SK-N-SH treated with all-trans-retinoic acid at 6 μM for 48 hours (cell line): ENCODE measurements around the gene ZBTB7C.

Experiments used
- ATAC-seq: fragments of 200-7000 bp; cut with Tn5 transposase; 3 replicates; pipeline ENCODE4 v1.9.1; 2020; ENCODE audit warnings: mild to moderate bottlenecking, moderate library complexity
- CREB5 ChIP-seq: fragments of 250-450 bp; sonication (Bioruptor Pico); IDR thresholded peaks from 2 replicates; pipeline ENCODE4 v1.5.1; 2020; ENCODE audit warnings: low read depth, mild to moderate bottlenecking, moderate library complexity
- CSDC2 ChIP-seq: fragments of 250-450 bp; sonication (Bioruptor Pico); IDR thresholded peaks from 2 replicates; pipeline ENCODE4 v1.5.0; 2020; ENCODE audit warnings: mild to moderate bottlenecking, moderate library complexity
- CSRNP3 ChIP-seq: fragments of 250-450 bp; sonication (Bioruptor Pico); IDR thresholded peaks from 2 replicates; pipeline ENCODE4 v1.5.1; 2021; ENCODE audit warnings: mild to moderate bottlenecking, moderate library complexity
- ESRRG ChIP-seq: fragments of 250-450 bp; sonication (Bioruptor Pico); IDR thresholded peaks from 2 replicates; pipeline ENCODE4 v1.6.1; 2021; ENCODE audit warnings: mild to moderate bottlenecking
- GLIS3 ChIP-seq: fragments of 250-450 bp; sonication (Bioruptor Pico); IDR thresholded peaks from 2 replicates; pipeline ENCODE4 v1.5.0; 2020; ENCODE audit warnings: mild to moderate bottlenecking, moderate library complexity
- ISL1 ChIP-seq: fragments of 250-450 bp; sonication (Bioruptor Pico); IDR thresholded peaks from 2 replicates; pipeline ENCODE4 v2.1.2; 2022; ENCODE audit warnings: mild to moderate bottlenecking, moderate library complexity
- OSR1 ChIP-seq: fragments of 250-450 bp; sonication (Bioruptor Pico); IDR thresholded peaks from 2 replicates; pipeline ENCODE4 v1.8.0; 2022; ENCODE audit warnings: moderate library complexity, mild to moderate bottlenecking, inconsistent platforms
- PATZ1 ChIP-seq: fragments of 250-450 bp; sonication (Bioruptor Pico); IDR thresholded peaks from 2 replicates; pipeline ENCODE4 v1.8.0; 2020; ENCODE audit warnings: mild to moderate bottlenecking, moderate library complexity, borderline replicate concordance
- PPARA ChIP-seq: fragments of 250-450 bp; sonication (Bioruptor Pico); IDR thresholded peaks from 2 replicates; pipeline ENCODE4 v1.5.0; 2020; ENCODE audit warnings: mild to moderate bottlenecking, borderline replicate concordance
- RARB ChIP-seq: fragments of 250-450 bp; sonication (Bioruptor Pico); IDR thresholded peaks from 2 replicates; pipeline ENCODE4 v1.8.0; 2021; ENCODE audit warnings: mild to moderate bottlenecking, moderate library complexity
- SNAI2 ChIP-seq: fragments of 250-450 bp; sonication (Bioruptor Pico); IDR thresholded peaks from 2 replicates; pipeline ENCODE4 v1.5.0; 2020; ENCODE audit warnings: mild to moderate bottlenecking, moderate library complexity
- TCF4 ChIP-seq: fragments of 250-450 bp; sonication (Bioruptor Pico); IDR thresholded peaks from 2 replicates; pipeline ENCODE4 v1.8.0; 2021; ENCODE audit warnings: mild to moderate bottlenecking, moderate library complexity, borderline replicate concordance
- TOX ChIP-seq: fragments of 250-450 bp; sonication (Bioruptor Pico); IDR thresholded peaks from 2 replicates; pipeline ENCODE4 v1.8.0; 2021; ENCODE audit warnings: mild to moderate bottlenecking, moderate library complexity, borderline replicate concordance
- TSHZ2 ChIP-seq: fragments of 250-450 bp; sonication (Bioruptor Pico); IDR thresholded peaks from 2 replicates; pipeline ENCODE4 v1.5.0; 2020; ENCODE audit warnings: mild to moderate bottlenecking, moderate library complexity
- ZC3H10 ChIP-seq: fragments of 250-450 bp; sonication (Bioruptor Pico); IDR thresholded peaks from 2 replicates; pipeline ENCODE4 v1.5.1; 2021; ENCODE audit warnings: mild to moderate bottlenecking, moderate library complexity
- ZFP3 ChIP-seq: fragments of 250-450 bp; sonication (Bioruptor Pico); IDR thresholded peaks from 2 replicates; pipeline ENCODE4 v1.5.0; 2020; ENCODE audit warnings: mild to moderate bottlenecking, moderate library complexity
- ZFP30 ChIP-seq: fragments of 450-650 bp; formaldehyde crosslinking; IDR thresholded peaks from 2 replicates; pipeline ENCODE4 v1.5.0; 2022; ENCODE audit warnings: mild to moderate bottlenecking, moderate library complexity
- ZNF565 ChIP-seq: fragments of 450-650 bp; formaldehyde crosslinking; conservative IDR thresholded peaks from 2 replicates; pipeline ENCODE4 v1.5.0; 2020; ENCODE audit warnings: low read depth, mild to moderate bottlenecking, moderate library complexity
- ZNF70 ChIP-seq: fragments of 450-650 bp; formaldehyde crosslinking; IDR thresholded peaks from 2 replicates; pipeline ENCODE4 v1.5.0; 2020; ENCODE audit warnings: mild to moderate bottlenecking, moderate library complexity
- ZNF8 ChIP-seq: fragments of 450-650 bp; formaldehyde crosslinking; IDR thresholded peaks from 2 replicates; pipeline ENCODE4 v1.5.0; 2020; ENCODE audit warnings: mild to moderate bottlenecking, moderate library complexity
- TF ChIP-seq, protein P1 (sequence below): fragments of 250-450 bp; sonication (Bioruptor Pico); IDR thresholded peaks from 2 replicates; pipeline ENCODE4 v1.8.0; 2021; ENCODE audit warnings: low read depth, mild to moderate bottlenecking, moderate library complexity, borderline replicate concordance

ZBTB7C gene

GRCh38 chr18:48018851-48019250 is 390.3 kb downstream of the ZBTB7C start:
- no peak for ATAC-seq
- no peak for TF ChIP-seq TCF4 (CRISPR knock-in tag)
- no peak for TF ChIP-seq ESRRG (CRISPR knock-in tag)
- no peak for TF ChIP-seq GLIS3
- TF ChIP-seq ISL1: no peak
- no peak for TF ChIP-seq SNAI2 (CRISPR knock-in tag)

GRCh38 chr18:48017635-48018034 is 391.5 kb downstream of the ZBTB7C start:
- TF ChIP-seq CREB5 (CRISPR knock-in tag): no peak
- TF ChIP-seq ZNF70 (CRISPR knock-in tag): no peak
- TF ChIP-seq CSRNP3 (CRISPR knock-in tag): no peak
- TF ChIP-seq PPARA: no peak
- no peak for TF ChIP-seq ZC3H10 (CRISPR knock-in tag)
- TF ChIP-seq, protein P1, sequence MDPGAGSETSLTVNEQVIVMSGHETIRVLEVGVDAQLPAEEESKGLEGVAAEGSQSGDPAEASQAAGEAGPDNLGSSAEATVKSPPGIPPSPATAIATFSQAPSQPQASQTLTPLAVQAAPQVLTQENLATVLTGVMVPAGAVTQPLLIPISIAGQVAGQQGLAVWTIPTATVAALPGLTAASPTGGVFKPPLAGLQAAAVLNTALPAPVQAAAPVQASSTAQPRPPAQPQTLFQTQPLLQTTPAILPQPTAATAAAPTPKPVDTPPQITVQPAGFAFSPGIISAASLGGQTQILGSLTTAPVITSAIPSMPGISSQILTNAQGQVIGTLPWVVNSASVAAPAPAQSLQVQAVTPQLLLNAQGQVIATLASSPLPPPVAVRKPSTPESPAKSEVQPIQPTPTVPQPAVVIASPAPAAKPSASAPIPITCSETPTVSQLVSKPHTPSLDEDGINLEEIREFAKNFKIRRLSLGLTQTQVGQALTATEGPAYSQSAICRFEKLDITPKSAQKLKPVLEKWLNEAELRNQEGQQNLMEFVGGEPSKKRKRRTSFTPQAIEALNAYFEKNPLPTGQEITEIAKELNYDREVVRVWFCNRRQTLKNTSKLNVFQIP (CRISPR knock-in tag): no peak
- no peak for TF ChIP-seq ZFP3 (CRISPR knock-in tag)
- TF ChIP-seq ZNF8 (CRISPR knock-in tag): no peak
- no peak for TF ChIP-seq OSR1 (CRISPR knock-in tag)
- TF ChIP-seq TCF4 (CRISPR knock-in tag): no peak
- TF ChIP-seq RARB: no peak
- no peak for TF ChIP-seq TOX
- TF ChIP-seq GLIS3: no peak
- no peak for TF ChIP-seq ZNF565
- no peak for TF ChIP-seq CSDC2 (CRISPR knock-in tag)
- no peak for TF ChIP-seq TSHZ2 (CRISPR knock-in tag)
- no peak for TF ChIP-seq ZFP30 (CRISPR knock-in tag)
- TF ChIP-seq PATZ1 (CRISPR knock-in tag): no peak
- no peak for ATAC-seq

DNA sequence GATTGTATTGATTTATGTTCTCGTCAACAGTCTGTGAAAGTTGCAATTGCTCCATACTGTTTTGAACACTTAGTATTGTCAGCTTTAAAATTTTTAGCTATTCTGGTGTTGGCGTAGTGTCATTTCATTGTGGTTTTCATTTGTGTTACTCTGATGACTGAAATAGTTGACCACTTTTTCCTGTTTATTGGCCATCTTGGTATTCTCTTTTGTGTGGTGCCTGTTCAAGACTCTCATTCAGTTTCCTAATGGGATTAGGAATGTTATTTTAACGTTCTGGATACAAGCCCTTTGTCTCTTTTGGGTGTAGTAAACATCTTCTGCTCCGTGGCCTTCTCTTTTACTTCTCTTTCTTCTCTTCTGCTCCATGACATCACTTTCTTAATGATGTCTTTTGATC is 396.0 kb downstream of the ZBTB7C start:
- TF ChIP-seq RARB: no peak
- TF ChIP-seq ZNF8 (CRISPR knock-in tag): no peak
- TF ChIP-seq, all 23 proteins: peak for 0
- no peak for ATAC-seq

GRCh38 chr18:48011926-48012465 is 397.2 kb downstream of the ZBTB7C start:
- TF ChIP-seq RARB (no peak), OSR1 (CRISPR knock-in tag) (no peak), SNAI2 (CRISPR knock-in tag) (no peak), PPARA (no peak), TOX (no peak), ZNF8 (CRISPR knock-in tag) (no peak), ZC3H10 (CRISPR knock-in tag) (no peak), ISL1 (no peak), ZNF70 (CRISPR knock-in tag) (no peak)
- ATAC-seq: no peak
